Measurements from ENCODE around the gene ATP6V1C2.

- TF ChIP-seq ZNF677 (tag by site-specific recombination; IDR thresholded peaks at IDR 0.05) = no peak
- no peak for TF ChIP-seq CTCF (tag by site-specific recombination; IDR thresholded peaks at IDR 0.05)
- TF ChIP-seq ZSCAN5A (tag by site-specific recombination; IDR thresholded peaks at IDR 0.05) = no peak
- TF ChIP-seq ZNF280D (tag by site-specific recombination; IDR thresholded peaks at IDR 0.05) = no peak
- no peak for TF ChIP-seq ZNF660 (tag by site-specific recombination; IDR thresholded peaks at IDR 0.05)
- TF ChIP-seq SETDB1 (IDR thresholded peaks at IDR 0.05; ENCODE audit: insufficient read length, low read length) = no peak
- no peak for TF ChIP-seq ZBTB6 (tag by site-specific recombination; IDR thresholded peaks at IDR 0.05)
- TF ChIP-seq ZNF132 (tag by site-specific recombination; IDR thresholded peaks at IDR 0.05; ENCODE audit: borderline replicate concordance) = no peak
- TF ChIP-seq PBX3 (CRISPR knock-in tag; IDR thresholded peaks at IDR 0.05) = no peak
- no peak for TF ChIP-seq FEZF1 (tag by site-specific recombination; IDR thresholded peaks at IDR 0.05)
- TF ChIP-seq ZNF140 (tag by site-specific recombination; IDR thresholded peaks at IDR 0.05) = no peak
These were observed 36.4 kb downstream of the ATP6V1C2 start for GRCh38 chr2:10757814-10758286.

Data from HEK293 (cell line).